Muscle layer of duodenum (tissue), 2 donors: ENCODE results near the gene PACS1.

Experiments
- H3K27ac ChIP-seq: one replicate; pipeline ENCODE4 v1.7.0; 2013; ENCODE audit warnings: mild to moderate bottlenecking, low read length
- H3K27me3 ChIP-seq: one replicate; pipeline ENCODE4 v1.7.0; 2013; ENCODE audit warnings: low read depth, mild to moderate bottlenecking, control low read depth, low read length
- H3K36me3 ChIP-seq, 2 donors: one replicate each; pipeline ENCODE4 v1.7.0; 2013; ENCODE audit warnings: low read length in 2 of 2, control low read depth in 1 of 2, mild to moderate bottlenecking in 1 of 2; ENCODE audit not compliant: insufficient read depth in 2 of 2, control insufficient read depth in 1 of 2
- H3K4me1 ChIP-seq, 2 donors: one replicate each; pipeline ENCODE4 v1.7.0; 2013; ENCODE audit warnings: low read length in 2 of 2, mild to moderate bottlenecking in 2 of 2, control low read depth in 1 of 2, moderate library complexity in 1 of 2; ENCODE audit not compliant: insufficient read depth in 2 of 2, control insufficient read depth in 1 of 2
- H3K4me3 ChIP-seq, 2 donors: one replicate each; pipeline ENCODE4 v1.7.0; 2013; ENCODE audit warnings: low read length in 2 of 2, low read depth in 1 of 2, mild to moderate bottlenecking in 1 of 2
- H3K9me3 ChIP-seq, 2 donors: one replicate each; pipeline ENCODE4 v1.7.0; 2013; ENCODE audit warnings: low read length in 2 of 2, control low read depth in 1 of 2, mild to moderate bottlenecking in 1 of 2; ENCODE audit not compliant: control insufficient read depth in 1 of 2
- donor health status: healthy.

The PACS1 gene

DNA sequence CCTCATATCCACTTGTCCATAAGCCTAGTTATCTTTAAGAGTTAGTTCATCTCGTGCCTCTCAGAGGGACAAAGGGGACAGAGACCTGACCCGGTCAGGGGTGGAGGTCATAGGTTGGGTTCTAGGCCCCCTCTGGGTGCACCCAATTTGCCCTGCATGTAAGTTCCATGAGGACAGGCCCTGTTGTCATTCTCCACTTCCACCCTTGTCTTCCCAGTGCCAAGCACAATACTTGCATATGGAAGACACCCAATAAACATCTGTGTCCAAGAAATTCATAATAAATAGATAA, 220.2 kb downstream of the PACS1 start:
- Histone ChIP-seq H3K4me3 (peak overlapping the region in 1 of 2 donors; percentile 78), H3K27me3 (peaks cover 21% of the 10 kb centered on the region), H3K27ac (no peak overlapping the region), H3K36me3 (peaks cover 7% of the 10 kb centered on the region in 2 donors), H3K9me3 (no peaks in the 10 kb centered on the region), H3K4me1 (peaks cover 12 to 32% of the 10 kb centered on the region in 2 donors)

DNA sequence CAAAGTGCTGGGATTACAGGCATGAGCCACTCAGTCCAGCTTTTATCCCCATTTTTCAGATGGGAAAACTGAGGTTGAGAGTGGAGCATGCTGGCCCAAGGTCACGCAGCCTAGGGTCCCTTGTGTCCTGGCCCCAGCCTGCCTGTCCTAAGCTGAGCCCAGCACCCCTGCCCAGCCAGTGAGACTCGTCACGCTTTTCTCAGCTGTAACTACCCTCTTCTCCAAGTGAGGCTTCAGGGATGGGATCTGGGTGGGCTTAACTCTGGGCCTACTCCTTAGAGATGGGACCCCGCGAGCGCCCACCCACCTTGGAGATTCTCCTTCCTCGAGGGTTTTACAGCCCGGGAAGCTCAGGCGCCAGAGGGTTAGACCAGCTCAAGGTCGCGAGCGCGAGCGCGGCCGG, 221.2 kb downstream of the PACS1 start:
- Histone ChIP-seq H3K36me3 (peaks cover 0 to 7% of the 10 kb centered on the region in 2 donors), H3K9me3 (no peaks in the 10 kb centered on the region), H3K27ac (no peak overlapping the region), H3K4me1 (peaks cover 12 to 32% of the 10 kb centered on the region in 2 donors), H3K4me3 (no peak overlapping the region), H3K27me3 (peaks cover 21% of the 10 kb centered on the region)

- Histone ChIP-seq H3K36me3 (peaks cover 0 to 7% of the 10 kb centered on the region in 2 donors), H3K27me3 (peaks cover 21% of the 10 kb centered on the region), H3K4me3 (peak within 1 kb of the TSS in 1 of 2 donors; percentile 48), H3K9me3 (no peaks in the 10 kb centered on the region), H3K27ac (no peak within 1 kb of the TSS), H3K4me1 (peaks cover 12 to 30% of the 10 kb centered on the region in 2 donors)
Measured at GRCh38 chr11:66291706-66292542, 221.9 kb downstream of the PACS1 start, which contains the start of gene TMEM151A. Gene TMEM151A, plus strand, starts transcription at chr11:66291894. Its CDS starts 120 bp downstream, at chr11:66292014.

DNA sequence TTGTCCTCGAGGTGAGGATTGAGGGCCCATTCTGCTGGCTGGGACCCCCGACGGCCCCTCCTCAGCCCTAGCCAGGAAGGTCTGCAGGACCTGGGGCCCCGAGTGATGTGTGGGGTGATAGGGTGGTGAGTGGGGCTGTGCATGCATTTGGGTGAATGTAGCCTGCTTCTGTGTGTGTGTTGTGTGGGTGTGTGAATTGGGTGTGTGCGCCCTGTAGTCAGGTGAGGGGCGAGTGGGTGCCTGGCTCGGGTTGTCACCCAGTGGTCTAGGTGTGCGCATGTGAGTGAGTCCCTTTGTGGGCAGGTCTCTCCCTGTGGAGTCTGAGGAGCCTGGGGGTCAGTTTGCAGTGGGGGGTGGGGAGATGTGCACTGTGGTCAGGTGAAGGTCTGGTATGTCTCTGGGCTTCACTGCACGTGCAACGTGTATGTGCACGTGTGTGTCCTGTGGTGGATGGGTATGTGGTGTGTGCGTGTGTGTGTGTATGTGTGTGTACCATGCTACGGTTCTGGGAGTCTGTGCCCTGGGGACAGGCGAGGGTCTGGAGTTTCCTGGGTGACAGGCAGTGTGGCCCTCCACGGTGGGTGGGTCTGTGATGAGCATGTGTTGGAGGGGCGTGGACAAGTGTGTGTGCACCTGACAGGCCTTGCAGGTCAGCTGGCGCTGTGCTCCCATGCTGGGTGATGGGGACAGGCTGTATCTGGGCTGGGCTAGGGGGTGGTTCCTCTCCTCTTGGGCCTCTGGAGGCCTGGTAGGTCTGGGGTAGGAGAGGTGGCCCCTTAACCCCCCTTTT, 222.7 kb downstream of the PACS1 start:
- Histone ChIP-seq H3K36me3 (peaks cover 0 to 7% of the 10 kb centered on the region in 2 donors), H3K4me1 (peaks cover 12 to 22% of the 10 kb centered on the region in 2 donors), H3K4me3 (no peak overlapping the region), H3K27ac (no peak overlapping the region), H3K27me3 (peaks cover 21% of the 10 kb centered on the region), H3K9me3 (no peaks in the 10 kb centered on the region)

DNA sequence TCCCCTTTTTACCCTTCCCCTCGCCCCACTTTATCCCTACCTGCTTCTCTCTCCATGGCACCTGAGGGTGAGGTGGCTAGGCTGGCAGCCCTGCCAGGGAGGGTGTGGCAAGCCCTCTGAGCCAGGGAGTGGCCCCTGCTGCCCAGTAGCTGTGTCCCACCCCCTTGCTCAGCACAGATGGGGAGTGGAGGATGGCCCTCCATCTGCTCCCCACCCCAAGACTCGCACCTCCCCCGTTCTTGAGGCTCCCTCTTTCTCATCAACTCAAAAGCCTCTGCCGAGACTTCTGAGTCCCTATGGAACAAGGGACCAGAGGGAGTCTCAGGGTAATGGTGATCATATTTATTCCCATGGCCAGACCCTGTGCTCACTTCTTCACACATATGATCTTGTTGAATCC, 223.3 kb downstream of the PACS1 start:
- H3K27ac ChIP-seq = no peak overlapping the region
- peaks cover 6 to 16% of the 10 kb centered on the region in 2 donors for H3K4me1 ChIP-seq
- no peaks in the 10 kb centered on the region for H3K9me3 ChIP-seq
- H3K27me3 ChIP-seq = peaks cover 21% of the 10 kb centered on the region
- peaks cover 0 to 7% of the 10 kb centered on the region in 2 donors for H3K36me3 ChIP-seq
- no peak overlapping the region for H3K4me3 ChIP-seq

- H3K4me3 ChIP-seq = no peak overlapping the region
- peaks cover 0 to 3% of the 10 kb centered on the region in 2 donors for H3K36me3 ChIP-seq
- H3K27me3 ChIP-seq = peaks cover 21% of the 10 kb centered on the region
- H3K4me1 ChIP-seq = peaks cover 5 to 15% of the 10 kb centered on the region in 2 donors
- no peaks in the 10 kb centered on the region for H3K9me3 ChIP-seq
- H3K27ac ChIP-seq = no peak overlapping the region
Measured at GRCh38 chr11:66293777-66294625, 223.9 kb downstream of the PACS1 start.
